HepG2 (cell line): ENCODE results near the gene SRXN1. TPM values are rescaled to one million over a fixed set of nuclear protein-coding genes. Genes with fewer than 3 reads are reported as not detected.

ENCODE experiments used
- ARHGAP35 ChIP-seq: sonication (generic); formaldehyde crosslinking; IDR thresholded peaks from 2 replicates; pipeline ENCODE4 v1.9.0; 2022; ENCODE audit warnings: mild to moderate bottlenecking, inconsistent platforms, moderate library complexity, missing genetic modification reagents, borderline replicate concordance
- FOXK2 ChIP-seq: fragments of 450-650 bp; IDR thresholded peaks from 2 replicates; pipeline ENCODE4 v1.6.1; 2016
- FOXP1 ChIP-seq, 2 experiments: fragments of 450-650 bp in 1 of 2; IDR thresholded peaks; 2 replicates each; pipeline ENCODE4 v1.6.1; 2017 to 2018; ENCODE audit warnings: antibody characterized with exemption in 1 of 2
- KLF12 ChIP-seq: sonication (generic); formaldehyde crosslinking; IDR thresholded peaks from 2 replicates; pipeline ENCODE4 v1.4.0; 2020; ENCODE audit warnings: missing genetic modification reagents, borderline replicate concordance
- MTF1 ChIP-seq: sonication (generic); formaldehyde crosslinking; IDR thresholded peaks from 2 replicates; pipeline ENCODE4 v1.5.0; 2020; ENCODE audit warnings: missing genetic modification reagents
- PAWR ChIP-seq: sonication (generic); formaldehyde crosslinking; IDR thresholded peaks from 2 replicates; pipeline ENCODE4 v1.4.0; 2020; ENCODE audit warnings: missing genetic modification reagents, mild to moderate bottlenecking, borderline replicate concordance
- POLR2AphosphoS2 ChIP-seq: IDR thresholded peaks from 2 replicates; pipeline ENCODE4 v1.6.1; 2011; ENCODE audit warnings: low read depth, low read length, improper control_type of control experiment
- ZBTB42 ChIP-seq: sonication (generic); formaldehyde crosslinking; IDR thresholded peaks from 2 replicates; pipeline ENCODE4 v1.5.0; 2020; ENCODE audit warnings: mild to moderate bottlenecking, missing genetic modification reagents
- ZC3H4 ChIP-seq: sonication (generic); formaldehyde crosslinking; IDR thresholded peaks from 2 replicates; pipeline ENCODE4 v1.4.0; 2020; ENCODE audit warnings: missing genetic modification reagents, borderline replicate concordance
- ZNF251 ChIP-seq: sonication (generic); formaldehyde crosslinking; IDR thresholded peaks from 2 replicates; pipeline ENCODE4 v1.9.0; 2021; ENCODE audit warnings: mild to moderate bottlenecking, missing genetic modification reagents
- ZNF556 ChIP-seq: sonication (generic); formaldehyde crosslinking; IDR thresholded peaks from 2 replicates; pipeline ENCODE4 v1.4.0; 2020; ENCODE audit warnings: mild to moderate bottlenecking, missing genetic modification reagents, borderline replicate concordance
- ZNF629 ChIP-seq: sonication (generic); formaldehyde crosslinking; conservative IDR thresholded peaks from 2 replicates; pipeline ENCODE4 v1.5.0; 2020; ENCODE audit warnings: missing genetic modification reagents
- polyA plus RNA-seq, 8 experiments: library from polyadenylated mRNA; depleted of rRNA in 3 of 8; stranded (reverse) in 7 of 8; unstranded in 1 of 8; fragments of >200 nt; fragmentation: Illumina TruSeq in 4 of 8; extraction: Trizol in 4 of 8; gene quantifications; 2 replicates each; pipeline versions ENCODE4 v1.2.1 to v1.2.3, GENCODE V29; 2011 to 2016; ENCODE audit warnings: low read depth in 4 of 8, missing spikeins in 1 of 8, mixed read lengths in 1 of 8; ENCODE audit not compliant: insufficient read depth in 1 of 8
- total RNA-seq, 5 experiments: library from RNA; depleted of rRNA; stranded (reverse); fragments of >200 nt; fragmentation: Illumina TruSeq; extraction: Trizol; gene quantifications; 2 replicates each; pipeline ENCODE4 v1.2.3, GENCODE V29; 2016; ENCODE audit warnings: low read depth in 1 of 5
- TF ChIP-seq, protein P1 (sequence below), 2 experiments: sonication (generic) in 1 of 2; formaldehyde crosslinking in 1 of 2; IDR thresholded peaks; 2 replicates each; pipeline versions ENCODE4 v1.5.1 to v1.6.1; 2011 to 2020; ENCODE audit warnings: borderline replicate concordance in 1 of 2, low read depth in 1 of 2, low read length in 1 of 2, mild to moderate bottlenecking in 1 of 2, missing genetic modification reagents in 1 of 2, moderate library complexity in 1 of 2
- TF ChIP-seq, protein P2 (sequence below): sonication (generic); formaldehyde crosslinking; IDR thresholded peaks from 2 replicates; pipeline ENCODE4 v1.5.1; 2020; ENCODE audit warnings: missing genetic modification reagents, mild to moderate bottlenecking, borderline replicate concordance
- TF ChIP-seq, protein P3 (sequence below): sonication (generic); formaldehyde crosslinking; IDR thresholded peaks from 2 replicates; pipeline ENCODE4 v1.4.0; 2020; ENCODE audit warnings: missing genetic modification reagents
- TF ChIP-seq, protein P4 (sequence below): IDR thresholded peaks from 2 replicates; pipeline ENCODE4 v1.6.1; 2018; ENCODE audit warnings: missing genetic modification reagents

Gene SRXN1
- total and polyA plus RNA-seq, 2 of the 13 experiments (the other 11 are each of a cell fraction or from before 2014, with no cell fraction given): 29.9 to 87.7 TPM

DNA sequence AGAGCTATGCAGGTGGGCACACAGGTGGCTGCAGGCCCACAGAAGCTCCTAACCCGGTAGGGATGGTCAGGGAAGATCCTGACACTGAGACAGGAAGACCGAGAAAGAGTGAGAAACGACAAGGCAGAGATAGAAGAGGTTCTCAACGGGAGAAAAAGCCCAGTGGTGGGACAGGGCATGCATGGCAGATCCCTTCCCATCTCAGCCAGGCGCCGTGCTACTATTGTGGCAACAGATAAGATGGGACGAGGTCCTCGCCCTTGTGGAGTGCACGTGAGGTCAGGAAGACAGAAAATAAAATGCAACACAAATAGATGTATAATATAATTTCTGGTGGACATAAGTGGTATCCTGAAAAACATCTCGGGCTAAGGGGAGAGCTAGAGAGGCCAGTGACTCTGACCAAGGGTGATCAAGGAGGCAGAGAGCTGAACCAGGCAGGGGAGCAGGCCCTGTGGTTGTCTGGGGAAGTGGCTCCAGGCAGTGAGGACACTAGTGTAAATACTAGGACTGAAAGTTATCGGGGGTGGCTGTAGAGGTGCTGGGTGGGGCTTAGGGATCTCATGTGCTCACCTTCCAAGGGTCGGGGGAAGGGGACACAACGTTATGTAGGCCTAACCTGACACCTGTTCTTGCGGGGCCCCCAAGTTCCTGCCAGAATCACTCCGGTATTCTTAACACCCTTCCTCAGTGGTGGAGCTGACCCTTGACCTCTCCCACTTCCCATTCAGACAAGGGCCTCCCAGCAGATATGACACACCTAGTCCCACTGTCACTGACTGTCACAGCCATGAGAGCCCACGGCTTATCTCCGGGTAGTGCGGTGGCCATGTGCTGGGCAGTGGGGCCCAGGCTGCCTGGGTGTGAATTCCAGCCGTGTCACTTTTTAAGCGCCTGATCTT lies 1.0 kb downstream of the SRXN1 start (continued):
- TF ChIP-seq, protein P1, sequence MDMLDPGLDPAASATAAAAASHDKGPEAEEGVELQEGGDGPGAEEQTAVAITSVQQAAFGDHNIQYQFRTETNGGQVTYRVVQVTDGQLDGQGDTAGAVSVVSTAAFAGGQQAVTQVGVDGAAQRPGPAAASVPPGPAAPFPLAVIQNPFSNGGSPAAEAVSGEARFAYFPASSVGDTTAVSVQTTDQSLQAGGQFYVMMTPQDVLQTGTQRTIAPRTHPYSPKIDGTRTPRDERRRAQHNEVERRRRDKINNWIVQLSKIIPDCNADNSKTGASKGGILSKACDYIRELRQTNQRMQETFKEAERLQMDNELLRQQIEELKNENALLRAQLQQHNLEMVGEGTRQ (IDR thresholded peaks at IDR 0.05; ENCODE audit: low read depth, low read length): no peak
- TF ChIP-seq, protein P1 (CRISPR knock-in tag; IDR thresholded peaks at IDR 0.05; ENCODE audit: borderline replicate concordance): no peak
- TF ChIP-seq PAWR (CRISPR knock-in tag) (no peak), KLF12 (CRISPR knock-in tag) (no peak), FOXK2 (no peak), ZC3H4 (CRISPR knock-in tag) (no peak; the same call in 1 of the 2 replicates), ARHGAP35 (peak; percentile 19; the same call in 1 of the 2 replicates), MTF1 (CRISPR knock-in tag) (0 out of 2 replicates have a peak, but pooled peaks have one; percentile 41), ZNF251 (CRISPR knock-in tag) (0 out of 2 replicates have a peak, but pooled peaks have one; percentile 65), ZNF629 (CRISPR knock-in tag) (no peak), FOXP1 (IDR thresholded peaks at IDR 0.05) (no peak), FOXP1 (CRISPR knock-in tag; IDR thresholded peaks at IDR 0.05) (no peak), ZBTB42 (CRISPR knock-in tag) (0 out of 2 replicates have a peak, but pooled peaks have one; percentile 40), ZNF556 (CRISPR knock-in tag) (peak; percentile 30; the same call in 1 of the 2 replicates), POLR2AphosphoS2 (no peak)
- TF ChIP-seq, protein P2, sequence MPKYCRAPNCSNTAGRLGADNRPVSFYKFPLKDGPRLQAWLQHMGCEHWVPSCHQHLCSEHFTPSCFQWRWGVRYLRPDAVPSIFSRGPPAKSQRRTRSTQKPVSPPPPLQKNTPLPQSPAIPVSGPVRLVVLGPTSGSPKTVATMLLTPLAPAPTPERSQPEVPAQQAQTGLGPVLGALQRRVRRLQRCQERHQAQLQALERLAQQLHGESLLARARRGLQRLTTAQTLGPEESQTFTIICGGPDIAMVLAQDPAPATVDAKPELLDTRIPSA (CRISPR knock-in tag): no peak
- TF ChIP-seq, protein P3, sequence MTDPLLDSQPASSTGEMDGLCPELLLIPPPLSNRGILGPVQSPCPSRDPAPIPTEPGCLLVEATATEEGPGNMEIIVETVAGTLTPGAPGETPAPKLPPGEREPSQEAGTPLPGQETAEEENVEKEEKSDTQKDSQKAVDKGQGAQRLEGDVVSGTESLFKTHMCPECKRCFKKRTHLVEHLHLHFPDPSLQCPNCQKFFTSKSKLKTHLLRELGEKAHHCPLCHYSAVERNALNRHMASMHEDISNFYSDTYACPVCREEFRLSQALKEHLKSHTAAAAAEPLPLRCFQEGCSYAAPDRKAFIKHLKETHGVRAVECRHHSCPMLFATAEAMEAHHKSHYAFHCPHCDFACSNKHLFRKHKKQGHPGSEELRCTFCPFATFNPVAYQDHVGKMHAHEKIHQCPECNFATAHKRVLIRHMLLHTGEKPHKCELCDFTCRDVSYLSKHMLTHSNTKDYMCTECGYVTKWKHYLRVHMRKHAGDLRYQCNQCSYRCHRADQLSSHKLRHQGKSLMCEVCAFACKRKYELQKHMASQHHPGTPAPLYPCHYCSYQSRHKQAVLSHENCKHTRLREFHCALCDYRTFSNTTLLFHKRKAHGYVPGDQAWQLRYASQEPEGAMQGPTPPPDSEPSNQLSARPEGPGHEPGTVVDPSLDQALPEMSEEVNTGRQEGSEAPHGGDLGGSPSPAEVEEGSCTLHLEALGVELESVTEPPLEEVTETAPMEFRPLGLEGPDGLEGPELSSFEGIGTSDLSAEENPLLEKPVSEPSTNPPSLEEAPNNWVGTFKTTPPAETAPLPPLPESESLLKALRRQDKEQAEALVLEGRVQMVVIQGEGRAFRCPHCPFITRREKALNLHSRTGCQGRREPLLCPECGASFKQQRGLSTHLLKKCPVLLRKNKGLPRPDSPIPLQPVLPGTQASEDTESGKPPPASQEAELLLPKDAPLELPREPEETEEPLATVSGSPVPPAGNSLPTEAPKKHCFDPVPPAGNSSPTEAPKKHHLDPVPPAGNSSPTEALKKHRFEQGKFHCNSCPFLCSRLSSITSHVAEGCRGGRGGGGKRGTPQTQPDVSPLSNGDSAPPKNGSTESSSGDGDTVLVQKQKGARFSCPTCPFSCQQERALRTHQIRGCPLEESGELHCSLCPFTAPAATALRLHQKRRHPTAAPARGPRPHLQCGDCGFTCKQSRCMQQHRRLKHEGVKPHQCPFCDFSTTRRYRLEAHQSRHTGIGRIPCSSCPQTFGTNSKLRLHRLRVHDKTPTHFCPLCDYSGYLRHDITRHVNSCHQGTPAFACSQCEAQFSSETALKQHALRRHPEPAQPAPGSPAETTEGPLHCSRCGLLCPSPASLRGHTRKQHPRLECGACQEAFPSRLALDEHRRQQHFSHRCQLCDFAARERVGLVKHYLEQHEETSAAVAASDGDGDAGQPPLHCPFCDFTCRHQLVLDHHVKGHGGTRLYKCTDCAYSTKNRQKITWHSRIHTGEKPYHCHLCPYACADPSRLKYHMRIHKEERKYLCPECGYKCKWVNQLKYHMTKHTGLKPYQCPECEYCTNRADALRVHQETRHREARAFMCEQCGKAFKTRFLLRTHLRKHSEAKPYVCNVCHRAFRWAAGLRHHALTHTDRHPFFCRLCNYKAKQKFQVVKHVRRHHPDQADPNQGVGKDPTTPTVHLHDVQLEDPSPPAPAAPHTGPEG (CRISPR knock-in tag): no peak
- TF ChIP-seq, protein P4, sequence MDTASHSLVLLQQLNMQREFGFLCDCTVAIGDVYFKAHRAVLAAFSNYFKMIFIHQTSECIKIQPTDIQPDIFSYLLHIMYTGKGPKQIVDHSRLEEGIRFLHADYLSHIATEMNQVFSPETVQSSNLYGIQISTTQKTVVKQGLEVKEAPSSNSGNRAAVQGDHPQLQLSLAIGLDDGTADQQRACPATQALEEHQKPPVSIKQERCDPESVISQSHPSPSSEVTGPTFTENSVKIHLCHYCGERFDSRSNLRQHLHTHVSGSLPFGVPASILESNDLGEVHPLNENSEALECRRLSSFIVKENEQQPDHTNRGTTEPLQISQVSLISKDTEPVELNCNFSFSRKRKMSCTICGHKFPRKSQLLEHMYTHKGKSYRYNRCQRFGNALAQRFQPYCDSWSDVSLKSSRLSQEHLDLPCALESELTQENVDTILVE: no peak
